ENCODE results near the gene TTC9C.
"Not testable (repeated sequence)": the region's sequence is repeated elsewhere in the genome, so short reads cannot be mapped to it uniquely, and the experiment has no call there.

The TTC9C gene

DNA sequence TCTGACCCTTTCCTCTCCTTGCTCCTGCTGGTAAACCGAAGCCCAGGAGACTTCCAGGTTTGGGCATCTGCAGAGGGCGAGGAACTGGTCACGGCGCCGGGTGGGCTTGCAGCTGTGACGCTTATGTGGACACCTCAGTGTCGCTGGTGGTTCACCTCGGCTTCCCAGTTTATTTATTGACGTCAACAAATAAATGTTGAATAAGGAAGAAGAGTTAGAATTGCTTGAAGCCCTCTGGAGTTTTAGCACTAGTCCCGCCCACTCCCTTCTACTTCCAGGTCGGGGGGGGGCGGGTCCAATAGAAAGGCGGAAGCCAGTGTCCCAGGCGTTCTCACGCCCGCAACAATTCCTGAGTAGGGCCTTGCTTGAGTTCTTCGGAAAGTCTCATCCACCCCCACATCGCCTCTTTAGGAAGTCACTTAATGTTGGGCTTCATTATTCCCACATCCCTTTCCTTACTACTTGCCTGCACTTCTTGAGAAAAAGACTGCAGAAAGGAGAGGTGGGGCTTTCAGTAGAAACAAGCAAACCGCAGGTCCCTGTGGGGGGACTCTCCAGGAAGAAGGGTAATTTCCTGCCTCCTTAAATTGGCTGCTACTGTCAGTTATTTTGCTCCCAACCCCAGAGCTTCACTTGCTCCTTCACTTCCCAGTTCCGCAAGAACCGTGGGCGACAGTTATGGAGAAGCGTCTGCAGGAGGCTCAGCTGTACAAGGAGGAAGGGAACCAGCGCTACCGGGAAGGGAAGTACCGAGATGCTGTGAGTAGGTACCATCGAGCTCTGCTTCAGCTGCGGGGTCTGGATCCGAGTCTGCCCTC lies at the start of gene TTC9C:
Gene TTC9C, plus strand, starts transcription at position 316 of the 818 bp plus-strand sequence. Its CDS starts 363 bp downstream, at position 679.
- DNase-seq (ENCODE audit: low spot score), result peak; percentile 84

DNA sequence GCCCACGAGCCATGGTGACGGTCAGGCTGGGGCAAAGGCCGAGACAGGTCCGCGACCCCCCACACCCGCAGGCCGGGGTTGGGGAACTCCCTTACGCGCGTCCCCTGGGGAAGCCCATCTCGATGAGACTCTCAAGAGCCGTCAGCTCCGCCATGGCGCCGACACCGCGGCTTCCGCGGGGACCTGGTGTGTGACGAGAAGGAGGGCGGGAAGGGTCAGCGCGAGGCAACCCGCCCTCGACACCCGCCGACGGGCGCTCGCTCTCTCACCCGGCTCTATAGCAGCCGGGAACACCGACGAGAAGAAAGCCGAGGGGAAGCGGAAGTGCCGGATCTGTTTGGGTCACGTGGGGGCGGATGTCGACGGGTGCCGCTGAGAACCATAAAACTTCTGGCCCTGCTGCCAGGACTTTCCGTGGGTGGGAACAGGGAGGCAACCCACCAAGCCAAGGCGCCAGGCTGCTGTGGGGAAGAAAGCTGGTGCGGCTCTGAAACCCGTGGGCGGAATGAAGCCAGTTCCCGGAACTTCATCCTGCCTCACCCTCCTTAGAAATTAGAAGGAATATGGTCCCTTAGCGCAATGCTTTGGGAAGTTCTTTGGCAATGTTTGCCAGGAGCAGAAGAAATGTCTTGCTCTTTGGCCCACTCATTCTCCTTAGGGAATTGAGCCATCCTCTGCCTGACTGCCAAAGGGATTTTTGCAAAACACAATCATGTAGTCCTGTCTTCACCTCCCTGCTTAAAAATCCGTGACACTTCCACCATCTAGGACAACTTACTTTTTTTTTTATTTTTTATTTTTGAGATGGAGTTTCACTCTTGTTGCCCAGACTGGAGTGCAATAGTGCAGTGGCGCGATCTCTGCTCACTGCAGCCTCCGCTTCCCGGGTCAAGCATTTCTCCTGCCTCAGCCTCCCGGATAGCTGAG lies 49.3 kb upstream of the TTC9C start, which contains the start of gene UBXN1:
Gene UBXN1, minus strand, starts transcription at position 304 of the 927 bp plus-strand sequence. Its CDS starts 150 bp downstream, at position 154.
- DNase-seq (ENCODE audit: low spot score), result peak; percentile 87

DNA sequence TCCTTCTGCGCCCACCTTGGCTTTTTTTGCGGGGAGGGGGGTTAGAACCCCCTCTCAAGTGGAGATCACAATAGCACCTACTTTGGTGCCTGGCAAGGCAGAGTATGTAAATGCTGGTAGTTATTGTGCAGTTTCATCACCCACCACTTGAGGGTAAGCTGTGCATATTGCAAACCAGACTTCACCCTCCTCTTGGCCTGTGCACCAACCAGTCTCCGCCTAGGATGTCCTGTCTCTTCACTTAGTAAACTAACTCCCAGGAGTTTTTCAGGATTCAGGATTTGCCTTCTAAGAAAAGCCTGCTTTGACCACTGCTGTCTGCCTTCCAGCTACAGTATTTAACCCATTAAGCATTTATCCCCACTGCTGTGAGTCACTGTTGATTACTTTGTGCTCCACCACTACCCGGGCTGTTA lies 47.5 kb upstream of the TTC9C start:
- peak; percentile 69 for DNase-seq (ENCODE audit: low spot score)

GRCh38 chr11:62682518-62682917 lies 45.8 kb upstream of the TTC9C start:
- DNase-seq (ENCODE audit: low spot score), result no peak

GRCh38 chr11:62687508-62688396 lies 40.5 kb upstream of the TTC9C start:
- DNase-seq (ENCODE audit: low spot score), result no peak

DNA sequence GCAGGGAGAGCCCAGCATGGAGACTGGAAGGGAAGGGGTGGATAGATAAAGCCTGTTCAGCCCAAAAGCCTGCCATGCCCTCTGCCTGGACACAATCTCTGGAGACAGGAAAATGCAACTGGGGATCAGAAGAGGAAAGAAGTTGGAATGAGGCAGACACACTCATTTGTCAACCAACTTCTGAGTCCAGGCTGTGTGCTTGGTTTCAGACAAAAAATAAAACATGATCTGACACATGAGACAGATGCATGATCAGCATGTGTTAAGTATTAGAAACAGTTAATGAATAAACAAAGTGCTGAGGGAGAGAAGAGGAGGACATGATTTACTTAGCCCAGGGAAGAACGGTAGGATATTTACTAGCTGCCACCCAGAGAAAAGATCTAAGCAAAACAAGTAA lies 39.8 kb upstream of the TTC9C start:
- DNase-seq (ENCODE audit: low spot score), result no peak

- no peak for DNase-seq (ENCODE audit: low spot score)
Observed at GRCh38 chr11:62689421-62690183, 38.7 kb upstream of the TTC9C start, which contains the start of gene LRRN4CL. LRRN4CL (minus strand) TSS chr11:62689530; CDS start chr11:62688508, 1,022 bp downstream.

GRCh38 chr11:62693624-62694023 lies 34.7 kb upstream of the TTC9C start:
- not testable (repeated sequence) for DNase-seq (ENCODE audit: low spot score)

DNA sequence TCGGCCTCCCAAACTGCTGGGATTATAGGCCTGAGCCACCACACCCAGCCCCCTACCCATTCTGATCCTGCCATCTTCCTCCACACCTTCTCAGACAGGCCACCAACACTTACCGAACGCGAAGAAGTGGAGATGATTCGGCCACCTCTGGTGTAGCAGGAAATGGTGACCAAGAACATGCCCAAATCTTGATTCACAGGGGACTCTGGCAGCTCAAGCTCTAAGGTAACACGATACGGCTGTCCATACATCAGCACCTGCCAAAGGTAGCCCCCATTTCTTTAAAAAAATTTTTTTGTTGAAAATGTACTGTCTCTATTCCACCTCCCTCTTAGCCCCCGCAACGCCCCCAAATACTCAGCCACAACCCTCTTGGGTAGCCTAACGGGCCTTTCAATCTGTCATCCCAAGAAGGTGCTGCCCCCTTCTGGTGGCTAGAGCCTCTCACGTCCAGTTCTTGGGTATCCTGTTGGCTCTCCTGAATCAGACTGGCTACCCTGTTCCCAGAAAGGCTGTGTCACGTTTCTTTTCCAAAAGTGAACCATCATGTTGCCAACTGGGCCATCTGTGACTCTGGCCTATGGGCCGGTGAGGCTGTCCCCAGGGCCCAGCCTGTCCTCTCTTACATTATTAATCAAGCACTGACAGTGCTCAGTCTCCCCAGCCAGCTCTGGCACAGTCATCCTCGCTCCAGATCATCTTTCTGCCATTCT lies 33.7 kb upstream of the TTC9C start:
- DNase-seq (ENCODE audit: low spot score), result peak; percentile 73

DNA sequence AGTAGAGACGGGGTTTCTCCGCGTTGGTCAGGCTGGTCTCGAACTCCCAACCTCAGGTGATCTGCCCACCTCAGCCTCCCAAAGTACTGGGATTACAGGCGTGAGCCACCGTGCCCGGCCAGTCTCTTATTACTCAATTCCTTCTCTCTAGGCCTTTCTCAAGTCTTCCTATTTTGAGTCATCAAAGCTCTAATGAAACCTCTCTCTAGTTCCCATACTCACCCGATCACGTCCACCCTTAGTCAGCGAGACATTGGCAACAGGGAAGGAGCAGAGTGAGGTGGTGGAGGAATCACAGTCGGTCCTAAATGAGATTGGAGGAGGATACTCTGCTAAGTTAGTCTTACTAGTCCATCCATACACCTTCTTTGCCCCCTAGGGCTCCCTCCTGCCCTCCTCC lies 26.0 kb upstream of the TTC9C start:
- DNase-seq (ENCODE audit: low spot score), result no peak

GRCh38 chr11:62703921-62704320 lies 24.4 kb upstream of the TTC9C start:
- not testable (repeated sequence) for DNase-seq (ENCODE audit: low spot score)

DNA sequence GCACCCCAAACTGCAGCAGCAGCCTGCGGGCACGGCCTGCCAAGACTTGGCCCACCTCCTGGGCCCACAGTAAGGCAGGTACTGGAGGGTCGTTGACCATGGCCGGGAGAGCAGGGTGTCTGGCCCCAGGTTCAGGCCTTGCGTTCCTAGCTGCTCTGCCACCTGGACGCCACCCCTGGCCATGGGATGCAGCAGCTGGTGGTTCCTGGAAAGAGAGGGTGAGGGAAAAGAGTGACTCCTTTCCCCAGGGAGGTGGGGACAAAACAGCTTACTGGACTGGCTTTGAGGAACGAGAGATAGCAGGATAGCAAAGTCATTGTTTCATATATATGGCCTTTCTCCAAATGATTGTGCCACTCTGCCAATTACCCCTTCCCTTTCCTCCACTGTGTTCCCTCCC lies 22.9 kb upstream of the TTC9C start:
- DNase-seq (ENCODE audit: low spot score), result no peak

GRCh38 chr11:62705880-62706849 lies 22.1 kb upstream of the TTC9C start:
- DNase-seq (ENCODE audit: low spot score), result peak; percentile 95

DNA sequence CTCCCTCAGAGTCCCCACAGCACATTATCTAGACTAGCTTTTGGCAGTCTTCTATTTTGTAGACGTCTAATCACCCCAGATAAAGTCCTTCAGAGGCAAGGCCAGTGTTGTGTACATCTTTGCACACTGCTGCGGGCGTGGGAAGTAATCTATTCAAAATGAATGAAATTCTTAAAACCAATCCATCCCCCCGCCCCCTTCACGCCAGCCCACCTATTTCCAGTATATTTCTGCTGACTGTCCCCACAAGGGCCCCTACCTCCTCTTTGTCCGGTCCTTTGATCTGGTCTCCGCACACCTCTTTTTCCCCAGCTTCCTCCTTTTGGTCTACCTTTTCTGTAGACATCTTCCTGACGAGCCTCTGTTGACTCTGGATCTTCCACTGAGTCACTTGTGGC lies 21.4 kb upstream of the TTC9C start:
- no peak for DNase-seq (ENCODE audit: low spot score)

DNA sequence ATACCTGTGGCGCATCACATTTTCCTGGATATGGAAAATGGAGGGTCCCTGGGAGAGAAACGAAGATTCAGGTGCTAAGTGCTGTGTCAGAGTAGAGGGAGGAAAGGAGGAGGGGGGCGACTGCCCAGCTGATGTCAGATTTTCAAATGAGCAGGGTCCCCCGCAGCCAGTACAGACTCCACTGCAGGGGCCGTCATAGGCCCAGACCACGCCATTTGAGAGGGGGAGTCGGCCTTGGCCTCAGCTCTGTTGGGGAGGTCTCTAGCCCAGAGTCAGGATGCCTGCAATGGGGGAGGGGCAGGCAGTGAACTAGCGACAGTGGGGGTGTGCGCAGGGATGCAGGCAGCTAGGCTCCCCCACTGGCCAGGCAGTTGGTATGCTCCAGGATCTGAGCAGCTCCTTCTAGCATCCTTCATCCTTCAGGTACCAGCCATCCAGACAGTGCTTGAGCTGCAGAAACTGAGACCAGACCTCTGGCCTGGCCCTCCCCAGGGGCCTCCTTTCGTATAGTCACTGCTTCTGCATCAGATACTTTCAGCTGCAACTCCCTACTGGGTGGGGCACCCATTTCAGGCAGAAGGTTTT lies 20.9 kb upstream of the TTC9C start, which contains the start of the genes BSCL2 and GNG3:
Gene BSCL2, minus strand, starts transcription at position 148 of the 585 bp plus-strand sequence. CDS start 229 bp downstream, outside the sequence.
Gene GNG3, plus strand, starts transcription at position 400 of the 585 bp plus-strand sequence. CDS start 620 bp downstream, outside the sequence.
- DNase-seq (ENCODE audit: low spot score), result no peak

DNA sequence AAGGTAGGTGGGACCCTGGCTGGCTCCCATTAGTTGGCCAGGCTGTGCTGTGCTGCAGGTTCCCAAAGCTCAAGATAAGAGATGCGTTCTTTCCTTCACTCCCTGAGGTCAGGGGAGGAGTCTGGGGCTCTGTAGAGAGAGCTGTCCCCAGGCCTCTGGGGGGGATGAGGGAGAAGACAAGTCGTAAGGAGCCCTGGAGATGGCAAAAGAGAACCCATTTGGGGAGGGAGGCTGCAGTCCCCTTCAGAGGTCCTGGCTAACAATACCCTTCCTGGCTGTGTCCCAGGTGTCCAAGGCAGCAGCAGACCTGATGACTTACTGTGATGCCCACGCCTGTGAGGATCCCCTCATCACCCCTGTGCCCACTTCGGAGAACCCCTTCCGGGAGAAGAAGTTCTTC lies 19.9 kb upstream of the TTC9C start:
- no peak for DNase-seq (ENCODE audit: low spot score)

DNA sequence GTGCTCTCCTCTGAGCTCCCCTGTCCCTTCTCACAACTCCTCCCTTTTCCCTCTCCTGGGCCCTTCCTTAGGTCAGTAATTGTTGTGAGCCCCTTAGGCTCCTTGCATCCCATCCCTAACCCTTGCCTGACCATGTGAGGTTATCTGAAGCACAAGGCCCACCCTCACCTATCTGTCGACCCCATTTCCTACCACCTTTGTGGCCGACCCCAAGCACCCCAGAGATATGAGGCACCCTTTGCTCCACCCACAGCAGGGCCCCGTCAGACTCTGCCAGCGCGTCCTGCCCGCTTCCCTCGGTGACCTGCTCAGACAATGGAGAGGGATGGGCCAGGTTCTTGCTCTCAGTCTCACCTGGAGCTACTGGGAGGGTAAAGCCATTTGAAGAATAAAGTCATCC lies 19.5 kb upstream of the TTC9C start:
- no peak for DNase-seq (ENCODE audit: low spot score)

Measured in germinal center (tissue), 1 donor.